GM19035 (cell line): ENCODE measurements around the gene C15orf62.

Experiments
- ATAC-seq: cut with Tn5 transposase; IDR thresholded peaks from one replicate; pipeline ENCODE4 v1.9.1; 2021; ENCODE audit not compliant: unreplicated experiment

The C15orf62 gene

DNA sequence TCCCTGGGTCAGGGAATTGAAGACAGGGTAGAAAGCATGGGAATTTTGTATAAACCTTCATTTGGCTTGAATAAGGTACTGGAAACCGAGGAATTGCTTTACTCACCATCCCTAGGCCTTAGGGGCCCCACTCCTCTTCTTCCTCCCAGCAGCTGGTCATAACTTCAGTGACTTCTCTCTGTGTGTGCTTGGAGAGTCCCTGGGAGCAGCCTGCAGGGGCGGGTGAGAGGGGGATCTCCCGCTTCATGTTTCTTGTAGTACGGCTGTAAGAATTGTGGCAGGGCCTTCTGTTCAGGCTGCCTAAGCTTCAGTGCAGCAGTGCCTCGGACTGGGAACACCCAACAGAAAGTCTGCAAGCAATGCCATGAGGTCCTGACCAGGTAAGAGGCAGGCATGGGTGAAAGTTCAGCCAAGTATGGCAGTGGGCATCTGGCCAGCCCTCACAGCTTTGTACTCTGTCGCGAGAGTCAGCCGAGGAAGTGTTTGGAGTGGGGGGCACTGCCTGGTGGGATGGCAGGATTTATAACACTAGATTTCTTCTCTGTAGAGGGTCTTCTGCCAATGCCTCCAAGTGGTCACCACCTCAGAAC is 39.2 kb downstream of the C15orf62 start:
- ATAC-seq = no peak

DNA sequence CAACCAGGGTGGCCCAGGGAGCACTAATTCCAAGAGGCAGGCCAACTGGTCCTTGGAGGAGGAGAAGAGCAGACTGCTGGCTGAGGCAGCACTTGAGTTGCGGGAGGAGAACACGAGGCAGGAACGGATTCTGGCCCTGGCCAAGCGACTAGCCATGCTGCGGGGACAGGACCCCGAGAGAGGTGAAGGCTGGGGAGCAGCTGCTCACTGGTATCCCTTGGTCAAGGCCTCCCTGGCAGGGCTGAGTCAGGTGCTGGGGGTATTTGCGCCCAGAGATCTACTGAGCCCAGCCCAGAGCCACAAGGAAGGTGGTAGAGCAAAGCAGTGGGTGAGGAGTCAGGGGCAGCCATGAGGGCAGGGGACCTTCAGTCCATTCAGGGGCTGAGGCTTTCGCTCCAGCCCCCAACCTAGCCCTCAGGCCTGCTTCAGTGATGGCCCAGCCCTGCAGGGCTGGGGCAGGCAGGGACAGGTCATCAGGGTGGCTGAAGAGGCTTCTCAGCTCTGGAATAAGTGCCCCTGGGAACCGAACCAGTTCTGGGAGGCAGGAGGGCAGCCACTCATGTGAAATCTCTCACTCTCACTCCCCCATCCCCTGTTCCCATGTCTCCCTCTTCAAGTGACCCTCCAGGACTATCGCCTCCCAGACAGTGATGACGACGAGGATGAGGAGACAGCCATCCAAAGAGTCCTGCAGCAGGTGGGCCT is 43.1 kb downstream of the C15orf62 start:
- ATAC-seq = no peak

GRCh38 chr15:40815042-40815698 is 45.4 kb downstream of the C15orf62 start:
- no peak for ATAC-seq

GRCh38 chr15:40819048-40819447 is 49.3 kb downstream of the C15orf62 start:
- no peak for ATAC-seq

- no peak for ATAC-seq
Observed at GRCh38 chr15:40821195-40821594, 51.4 kb downstream of the C15orf62 start.
